K562 (cell line): ENCODE data around the gene EIF4E. TPM values are rescaled to one million over a fixed set of nuclear protein-coding genes. Genes with fewer than 3 reads are reported as not detected.

ENCODE experiments used
- CBX3 ChIP-seq, 2 experiments: IDR thresholded peaks; 1 replicate in 1 of 2; 2 replicates in 1 of 2; pipeline ENCODE4 v1.6.1; 2012; ENCODE audit warnings: inconsistent platforms in 2 of 2, low read length in 2 of 2, borderline replicate concordance in 1 of 2, control low read depth in 1 of 2
- CHAMP1 ChIP-seq: fragments of 450-650 bp; IDR thresholded peaks from 2 replicates; pipeline ENCODE4 v1.6.1; 2016; ENCODE audit warnings: mild to moderate bottlenecking
- CREBBP ChIP-seq: IDR thresholded peaks from one replicate; pipeline ENCODE4 v1.6.1; 2012; ENCODE audit warnings: low read depth, mild to moderate bottlenecking, control low read depth, inconsistent platforms, low read length
- CREM ChIP-seq: IDR thresholded peaks from 2 replicates; pipeline ENCODE4 v1.6.1; 2014; ENCODE audit warnings: antibody characterized with exemption, low read depth
- DIDO1 ChIP-seq: fragments of 450-650 bp; IDR thresholded peaks from 2 replicates; pipeline ENCODE4 v1.6.1; 2016; ENCODE audit warnings: low read depth, missing biosample characterization, missing genetic modification characterization
- GATAD2A ChIP-seq: fragments of 450-650 bp; IDR thresholded peaks from 2 replicates; pipeline ENCODE4 v1.6.1; 2017
- JUN ChIP-seq, 2 experiments: sonication (generic) in 1 of 2; formaldehyde crosslinking in 1 of 2; IDR thresholded peaks; 2 replicates each; pipeline versions ENCODE4 v1.6.1 to v1.8.0; 2012 to 2022; ENCODE audit warnings: borderline replicate concordance in 2 of 2, mild to moderate bottlenecking in 2 of 2, improper control_type of control experiment in 1 of 2, low read depth in 1 of 2, low read length in 1 of 2, missing genetic modification reagents in 1 of 2
- MCM7 ChIP-seq, 2 experiments: fragments of 450-650 bp; IDR thresholded peaks; 2 replicates each; pipeline ENCODE4 v1.6.1; 2016 to 2018
- PATZ1 ChIP-seq: fragments of 250-450 bp; sonication (Bioruptor Pico); IDR thresholded peaks from 2 replicates; pipeline ENCODE4 v1.5.0; 2020; ENCODE audit warnings: mild to moderate bottlenecking, borderline replicate concordance
- PML ChIP-seq: IDR thresholded peaks from 2 replicates; pipeline ENCODE4 v1.6.1; 2012; ENCODE audit warnings: low read length, inconsistent platforms
- SIN3B ChIP-seq: fragments of 450-650 bp; IDR thresholded peaks from 2 replicates; pipeline ENCODE4 v1.6.1; 2017; ENCODE audit warnings: low read depth, mild to moderate bottlenecking, moderate library complexity
- ZFP30 ChIP-seq: fragments of 250-450 bp; sonication (Bioruptor Pico); IDR thresholded peaks from 2 replicates; pipeline ENCODE4 v1.8.0; 2022; ENCODE audit warnings: moderate library complexity, mild to moderate bottlenecking, inconsistent platforms, borderline replicate concordance
- ZNF23 ChIP-seq: fragments of 250-450 bp; sonication (Bioruptor Pico); IDR thresholded peaks from 2 replicates; pipeline ENCODE4 v1.4.0; 2020; ENCODE audit warnings: mild to moderate bottlenecking
- ZNF57 ChIP-seq: fragments of 450-650 bp; formaldehyde crosslinking; IDR thresholded peaks from 2 replicates; pipeline ENCODE4 v1.4.0; 2020; ENCODE audit warnings: mild to moderate bottlenecking, moderate library complexity
- ZNF75A ChIP-seq: fragments of 450-650 bp; formaldehyde crosslinking; IDR thresholded peaks from 2 replicates; pipeline ENCODE4 v1.4.0; 2020; ENCODE audit warnings: mild to moderate bottlenecking
- polyA plus RNA-seq, 8 experiments: library from polyadenylated mRNA; depleted of rRNA in 4 of 8; stranded (reverse) in 5 of 8; unstranded in 3 of 8; fragments of >200 nt; fragmentation: Nextera tagmentation in 2 of 8; fragmentation: Illumina TruSeq in 1 of 8; extraction: Ambion mirVana in 2 of 8; extraction: Trizol in 1 of 8; gene quantifications; 2 replicates each; pipeline versions ENCODE4 v1.2.1 to v1.2.3, GENCODE V29; 2011 to 2014; ENCODE audit warnings: inconsistent platforms in 1 of 8, missing spikeins in 1 of 8
- total RNA-seq, 7 experiments: library from RNA; depleted of rRNA in 6 of 7; stranded (reverse); fragments of >200 nt in 6 of 7; fragmentation: Illumina TruSeq in 2 of 7; extraction: Trizol in 2 of 7; gene quantifications; 2 replicates each; pipeline versions ENCODE4 v1.2.1 to v1.2.3, GENCODE V29; 2011 to 2021; ENCODE audit warnings: low replicate concordance in 1 of 7
- TF ChIP-seq, protein P1 (sequence below): IDR thresholded peaks from 2 replicates; pipeline ENCODE4 v1.6.1; 2012; ENCODE audit warnings: low read depth, low read length, improper control_type of control experiment, borderline replicate concordance
- TF ChIP-seq, protein P2 (sequence below), 2 experiments: fragments of 450-650 bp; IDR thresholded peaks; 2 replicates each; pipeline ENCODE4 v1.6.1; 2018; ENCODE audit warnings: mild to moderate bottlenecking in 2 of 2, low read depth in 1 of 2; ENCODE audit not compliant: partially characterized antibody in 2 of 2

EIF4E gene
- total and polyA plus RNA-seq, 9 of the 15 experiments (the other 6 are each of a cell fraction or from before 2014, with no cell fraction given): 164 to 489 (median 179) TPM

- TF ChIP-seq PATZ1 (CRISPR knock-in tag) (no peak), GATAD2A (0 out of 2 replicates have a peak, but pooled peaks have one; percentile 5), ZNF57 (CRISPR knock-in tag) (no peak), SIN3B (no peak), PML (peak; percentile 58), ZNF23 (CRISPR knock-in tag) (no peak), ZNF75A (no peak), ZFP30 (CRISPR knock-in tag) (no peak), CREM (peak; percentile 62; the same call in 1 of the 2 replicates), CBX3 (IDR thresholded peaks at IDR 0.05; ENCODE audit: borderline replicate concordance in 1 of 2, low read length in 2 of 2) (peak in 1 of 2 experiments; percentile 71; a peak in 1 of 3 replicates), DIDO1 (tag) (no peak), MCM7 (IDR thresholded peaks at IDR 0.05) (no peak), JUN (IDR thresholded peaks at IDR 0.05; ENCODE audit: borderline replicate concordance, low read depth, low read length) (peak; percentile 42; the same call in 1 of the 2 replicates), JUN (CRISPR knock-in tag; IDR thresholded peaks at IDR 0.05; ENCODE audit: borderline replicate concordance) (no peak), CHAMP1 (peak; percentile 80; the same call in 1 of the 2 replicates), CREBBP (no peak)
- TF ChIP-seq, protein P1, sequence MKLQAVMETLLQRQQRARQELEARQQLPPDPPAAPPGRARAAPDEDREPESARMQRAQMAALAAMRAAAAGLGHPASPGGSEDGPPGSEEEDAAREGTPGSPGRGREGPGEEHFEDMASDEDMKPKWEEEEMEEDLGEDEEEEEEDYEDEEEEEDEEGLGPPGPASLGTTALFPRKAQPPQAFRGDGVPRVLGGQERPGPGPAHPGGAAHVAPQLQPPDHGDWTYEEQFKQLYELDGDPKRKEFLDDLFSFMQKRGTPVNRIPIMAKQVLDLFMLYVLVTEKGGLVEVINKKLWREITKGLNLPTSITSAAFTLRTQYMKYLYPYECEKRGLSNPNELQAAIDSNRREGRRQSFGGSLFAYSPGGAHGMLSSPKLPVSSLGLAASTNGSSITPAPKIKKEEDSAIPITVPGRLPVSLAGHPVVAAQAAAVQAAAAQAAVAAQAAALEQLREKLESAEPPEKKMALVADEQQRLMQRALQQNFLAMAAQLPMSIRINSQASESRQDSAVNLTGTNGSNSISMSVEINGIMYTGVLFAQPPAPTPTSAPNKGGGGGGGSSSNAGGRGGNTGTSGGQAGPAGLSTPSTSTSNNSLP: peak; percentile 42; the same call in 1 of the 2 replicates
- TF ChIP-seq, protein P2, sequence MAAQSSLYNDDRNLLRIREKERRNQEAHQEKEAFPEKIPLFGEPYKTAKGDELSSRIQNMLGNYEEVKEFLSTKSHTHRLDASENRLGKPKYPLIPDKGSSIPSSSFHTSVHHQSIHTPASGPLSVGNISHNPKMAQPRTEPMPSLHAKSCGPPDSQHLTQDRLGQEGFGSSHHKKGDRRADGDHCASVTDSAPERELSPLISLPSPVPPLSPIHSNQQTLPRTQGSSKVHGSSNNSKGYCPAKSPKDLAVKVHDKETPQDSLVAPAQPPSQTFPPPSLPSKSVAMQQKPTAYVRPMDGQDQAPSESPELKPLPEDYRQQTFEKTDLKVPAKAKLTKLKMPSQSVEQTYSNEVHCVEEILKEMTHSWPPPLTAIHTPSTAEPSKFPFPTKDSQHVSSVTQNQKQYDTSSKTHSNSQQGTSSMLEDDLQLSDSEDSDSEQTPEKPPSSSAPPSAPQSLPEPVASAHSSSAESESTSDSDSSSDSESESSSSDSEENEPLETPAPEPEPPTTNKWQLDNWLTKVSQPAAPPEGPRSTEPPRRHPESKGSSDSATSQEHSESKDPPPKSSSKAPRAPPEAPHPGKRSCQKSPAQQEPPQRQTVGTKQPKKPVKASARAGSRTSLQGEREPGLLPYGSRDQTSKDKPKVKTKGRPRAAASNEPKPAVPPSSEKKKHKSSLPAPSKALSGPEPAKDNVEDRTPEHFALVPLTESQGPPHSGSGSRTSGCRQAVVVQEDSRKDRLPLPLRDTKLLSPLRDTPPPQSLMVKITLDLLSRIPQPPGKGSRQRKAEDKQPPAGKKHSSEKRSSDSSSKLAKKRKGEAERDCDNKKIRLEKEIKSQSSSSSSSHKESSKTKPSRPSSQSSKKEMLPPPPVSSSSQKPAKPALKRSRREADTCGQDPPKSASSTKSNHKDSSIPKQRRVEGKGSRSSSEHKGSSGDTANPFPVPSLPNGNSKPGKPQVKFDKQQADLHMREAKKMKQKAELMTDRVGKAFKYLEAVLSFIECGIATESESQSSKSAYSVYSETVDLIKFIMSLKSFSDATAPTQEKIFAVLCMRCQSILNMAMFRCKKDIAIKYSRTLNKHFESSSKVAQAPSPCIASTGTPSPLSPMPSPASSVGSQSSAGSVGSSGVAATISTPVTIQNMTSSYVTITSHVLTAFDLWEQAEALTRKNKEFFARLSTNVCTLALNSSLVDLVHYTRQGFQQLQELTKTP (IDR thresholded peaks at IDR 0.05; ENCODE audit: low read depth in 1 of 2, partially characterized antibody in 2 of 2): peak; percentile 44 to 57
Observed at GRCh38 chr4:98861100-98861884, 67.6 kb downstream of the EIF4E start (continued).
